Common myeloid progenitor, CD34-positive (primary cell): Measurements from ENCODE around the gene EIF4A3.

ENCODE experiments used
- CTCF ChIA-PET: fragments of 350-600 bp; sonication (Branson Sonifier 250); formaldehyde crosslinking; loops from one replicate; lab custom pipeline; 2021; ENCODE audit warnings: antibody characterized with exemption; lab: Charles Lee
- POLR2A ChIA-PET: fragments of 350-600 bp; sonication (Branson Sonifier 250); formaldehyde crosslinking; loops from one replicate; lab custom pipeline; 2021; ENCODE audit warnings: antibody characterized with exemption; lab: Charles Lee
- DNase-seq, 3 donors: peaks; one replicate each; pipeline versions ENCODE4 v3.0.0 to v3.0.0-alpha.2; 2013
- H3K27ac ChIP-seq, 2 experiments: 1 replicate in 1 of 2; 2 replicates in 1 of 2; pipeline ENCODE4 v1.7.0; 2013; ENCODE audit warnings: inconsistent platforms in 2 of 2, low read length in 2 of 2, mild to moderate bottlenecking in 2 of 2, low read depth in 1 of 2, moderate library complexity in 1 of 2; ENCODE audit not compliant: severe bottlenecking in 2 of 2, insufficient read depth in 1 of 2, poor library complexity in 1 of 2
- H3K27me3 ChIP-seq, 5 experiments: replicated peaks in 2 of 5; 1 replicate in 3 of 5; 2 replicates in 2 of 5; pipeline versions ENCODE4 v1.6.1 to v1.7.0; 2013; ENCODE audit warnings: low read length in 4 of 5, mild to moderate bottlenecking in 2 of 5, moderate library complexity in 2 of 5, inconsistent platforms in 1 of 5; ENCODE audit not compliant: insufficient read depth in 5 of 5, control insufficient read depth in 4 of 5
- H3K36me3 ChIP-seq, 4 experiments: 1 replicate in 2 of 4; 2 replicates in 2 of 4; pipeline versions ENCODE4 v1.6.1 to v1.7.0; 2013; ENCODE audit warnings: low read length in 3 of 4, control low read depth in 1 of 4, mild to moderate bottlenecking in 1 of 4; ENCODE audit not compliant: control insufficient read depth in 4 of 4, insufficient read depth in 4 of 4
- H3K4me1 ChIP-seq, 4 experiments: 1 replicate in 3 of 4; 2 replicates in 1 of 4; pipeline versions ENCODE4 v1.6.1 to v1.7.1; 2013; ENCODE audit warnings: low read length in 3 of 4, mild to moderate bottlenecking in 3 of 4, control low read depth in 1 of 4, inconsistent platforms in 1 of 4, moderate library complexity in 1 of 4; ENCODE audit not compliant: control insufficient read depth in 4 of 4, insufficient read depth in 4 of 4; ENCODE audit errors: control extremely low read depth in 1 of 4
- H3K4me3 ChIP-seq, 7 experiments: 1 replicate in 4 of 7; 2 replicates in 3 of 7; pipeline versions ENCODE4 v1.5.1 to v1.7.0; 2013; ENCODE audit warnings: mild to moderate bottlenecking in 7 of 7, low read length in 6 of 7, moderate library complexity in 6 of 7, inconsistent platforms in 2 of 7, low read depth in 2 of 7, control low read depth in 1 of 7; ENCODE audit not compliant: insufficient read depth in 4 of 7, control insufficient read depth in 1 of 7; ENCODE audit errors: extremely low read depth in 1 of 7
- H3K9me3 ChIP-seq, 5 experiments: 1 replicate in 4 of 5; 2 replicates in 1 of 5; pipeline versions ENCODE4 v1.6.1 to v1.7.1; 2013; ENCODE audit warnings: low read length in 4 of 5, mild to moderate bottlenecking in 2 of 5, inconsistent platforms in 1 of 5, low read depth in 1 of 5, moderate library complexity in 1 of 5; ENCODE audit not compliant: control insufficient read depth in 4 of 5, insufficient read depth in 2 of 5; ENCODE audit errors: control extremely low read depth in 1 of 5
- WGBS: methylation state at CpG from one replicate; pipeline ENCODE4 v1.1.5; 2013; ENCODE audit not compliant: insufficient coverage; 5-methylcytosine and 5-hydroxymethylcytosine counted together

Gene EIF4A3

DNA sequence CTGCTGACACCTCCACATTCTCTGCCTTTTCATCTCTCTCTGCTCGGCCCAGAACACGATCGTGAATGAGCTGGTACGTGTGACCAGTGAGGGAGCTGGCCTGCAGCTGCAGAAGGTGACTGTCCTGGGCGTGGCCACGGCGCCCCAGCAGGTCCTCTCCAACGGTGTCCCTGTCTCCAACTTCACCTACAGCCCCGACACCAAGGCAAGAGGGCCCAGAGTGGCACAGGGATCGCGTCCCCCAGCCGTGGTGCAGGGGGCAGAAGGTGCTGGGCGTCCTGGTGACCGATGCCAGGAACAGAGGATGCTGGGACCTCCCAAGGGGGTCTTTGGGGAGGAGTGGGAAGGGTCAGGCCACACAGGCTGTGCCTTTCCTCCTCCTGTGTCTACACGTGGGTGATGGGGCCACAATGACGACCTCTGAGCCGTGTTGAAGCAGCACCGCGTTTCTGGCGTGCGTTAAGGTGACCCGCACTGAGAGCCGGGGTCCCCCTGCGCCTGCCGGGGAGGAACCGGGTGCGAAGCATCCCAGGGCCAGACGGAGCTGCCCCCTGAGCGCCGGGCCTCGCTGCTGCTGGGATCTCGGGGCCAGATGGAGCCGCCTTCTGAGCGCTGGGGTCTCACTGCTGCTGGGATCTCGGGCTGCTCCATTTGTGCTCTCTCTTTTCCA lies 28.2 kb downstream of the EIF4A3 start:
- DNase-seq = no peak
- 93% methylated on average over 32 of the region's 35 CpGs for WGBS
- CTCF ChIA-PET = no interaction called here
- no peak overlapping the region for H3K4me3 ChIP-seq
- H3K36me3 ChIP-seq = peaks cover 0 to 8% (median 1%) of the 10 kb centered on the region in 4 experiments
- H3K9me3 ChIP-seq = peaks cover 0 to 1% (median 0%) of the 10 kb centered on the region in 5 experiments
- POLR2A ChIA-PET = no interaction called here
- no peak overlapping the region for H3K27ac ChIP-seq
- no peaks in the 10 kb centered on the region for H3K27me3 ChIP-seq
- H3K4me1 ChIP-seq = no peaks in the 10 kb centered on the region

DNA sequence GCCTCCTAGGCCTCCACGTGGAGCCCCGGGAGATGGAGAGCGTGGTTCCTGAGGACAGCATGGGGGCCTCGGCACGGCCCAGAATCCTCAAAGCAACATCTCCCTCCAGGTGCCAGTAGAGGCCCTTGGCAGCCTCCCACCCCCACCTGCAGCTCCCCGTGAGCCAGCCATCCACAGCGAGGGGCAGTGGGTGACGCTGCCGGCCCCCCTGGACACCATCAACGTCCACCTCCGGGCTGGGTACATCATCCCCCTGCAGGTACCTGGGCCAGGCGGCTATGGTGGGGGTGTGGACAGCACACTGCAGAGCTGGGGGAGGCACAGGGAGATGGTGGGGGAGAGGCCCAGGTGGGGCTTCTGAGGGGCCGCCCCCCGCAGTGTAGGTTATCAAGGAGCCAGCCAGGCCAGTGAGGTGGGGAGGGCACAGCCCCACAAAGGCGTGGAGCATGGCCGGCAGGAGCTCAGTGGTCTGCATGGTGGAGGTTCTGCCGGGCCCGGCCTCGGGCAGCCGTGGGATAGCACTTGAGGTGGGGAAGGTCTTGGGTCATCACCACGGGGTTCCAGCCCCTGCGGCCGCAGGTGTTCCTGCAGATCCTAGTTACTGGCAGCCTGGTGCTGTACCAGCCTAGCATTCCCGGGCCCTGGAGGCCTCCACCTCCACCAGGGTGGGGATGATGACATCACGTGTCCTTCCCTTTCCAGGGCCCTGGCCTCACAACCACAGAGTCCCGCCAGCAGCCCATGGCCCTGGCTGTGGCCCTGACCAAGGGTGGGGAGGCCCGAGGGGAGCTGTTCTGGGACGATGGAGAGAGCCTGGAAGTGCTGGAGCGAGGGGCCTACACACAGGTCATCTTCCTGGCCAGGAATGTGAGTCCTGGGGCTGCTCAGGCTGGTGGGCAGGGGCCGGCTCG lies 29.2 kb downstream of the EIF4A3 start:
- no peaks in the 10 kb centered on the region for H3K27me3 ChIP-seq
- ChIA-PET POLR2A (no interaction called here), CTCF (no interaction called here)
- H3K27ac ChIP-seq = no peak overlapping the region
- H3K4me1 ChIP-seq = no peaks in the 10 kb centered on the region
- no peak overlapping the region for H3K4me3 ChIP-seq
- peaks cover 0 to 8% (median 1%) of the 10 kb centered on the region in 4 experiments for H3K36me3 ChIP-seq
- H3K9me3 ChIP-seq = peaks cover 0 to 1% (median 0%) of the 10 kb centered on the region in 5 experiments
- no peak for DNase-seq
- 94% methylated on average over 22 of the region's 31 CpGs for WGBS

DNA sequence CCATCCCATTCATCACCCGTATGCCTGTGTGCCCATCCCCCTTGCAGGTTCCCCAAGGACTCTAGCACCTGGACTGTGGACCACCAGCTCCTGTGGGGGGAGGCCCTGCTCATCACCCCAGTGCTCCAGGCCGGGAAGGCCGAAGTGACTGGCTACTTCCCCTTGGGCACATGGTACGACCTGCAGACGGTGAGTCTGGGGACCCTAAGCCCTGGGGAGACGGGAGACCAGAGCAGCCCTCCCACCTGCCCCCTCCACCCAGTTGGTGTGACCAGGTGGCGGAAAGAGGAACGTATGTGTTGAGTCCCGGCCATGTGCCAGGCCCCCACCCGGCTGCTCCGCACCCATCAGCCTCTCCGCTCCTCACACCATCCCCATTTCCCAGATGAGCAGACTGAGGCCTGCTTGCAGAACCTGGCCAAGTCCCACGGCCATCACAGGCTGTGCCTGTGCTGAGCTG lies 30.0 kb downstream of the EIF4A3 start:
- ChIA-PET POLR2A (no interaction called here), CTCF (no interaction called here)
- no peaks in the 10 kb centered on the region for H3K27me3 ChIP-seq
- peaks cover 0 to 1% (median 0%) of the 10 kb centered on the region in 5 experiments for H3K9me3 ChIP-seq
- no peak for DNase-seq
- H3K36me3 ChIP-seq = peaks cover 0 to 8% (median 1%) of the 10 kb centered on the region in 4 experiments
- WGBS = 98% methylated on average over 11 of the region's 13 CpGs
- no peaks in the 10 kb centered on the region for H3K4me1 ChIP-seq
- H3K4me3 ChIP-seq = no peak overlapping the region
- H3K27ac ChIP-seq = no peak overlapping the region

DNA sequence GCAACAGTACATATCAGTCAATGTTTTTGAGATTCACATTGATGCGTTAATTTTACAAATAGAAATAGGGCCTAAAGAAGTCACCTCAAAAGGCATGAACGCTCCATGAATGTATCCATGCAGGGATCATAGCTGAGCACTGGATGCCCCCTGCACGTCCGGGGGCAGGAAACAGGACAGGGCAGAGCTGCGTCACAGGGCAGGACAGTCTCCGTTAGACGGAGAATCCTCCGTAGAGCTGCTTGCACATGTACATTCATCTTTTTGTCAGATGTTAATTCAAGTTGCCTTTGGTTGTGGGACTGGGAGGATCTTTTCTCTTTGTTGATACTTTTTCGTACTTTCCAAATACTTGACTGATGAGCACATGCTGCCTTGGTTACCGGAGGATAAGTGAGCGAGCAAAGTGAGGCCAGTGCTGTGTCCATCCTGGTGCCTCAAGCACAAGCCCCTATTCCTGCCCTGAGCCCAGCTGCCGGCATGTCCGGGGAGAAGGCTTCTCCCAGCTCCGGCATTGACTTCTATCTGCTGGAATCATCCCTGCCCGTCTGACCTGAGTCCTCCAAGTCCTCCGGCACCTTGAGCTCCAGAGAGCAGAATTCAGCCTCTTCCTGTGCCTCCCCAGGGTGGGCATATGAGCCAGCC lies 30.5 kb downstream of the EIF4A3 start:
- Histone ChIP-seq H3K27me3 (no peaks in the 10 kb centered on the region), H3K4me3 (no peak overlapping the region), H3K9me3 (peaks cover 0 to 1% (median 0%) of the 10 kb centered on the region in 5 experiments), H3K4me1 (no peaks in the 10 kb centered on the region), H3K36me3 (peaks cover 0 to 8% (median 1%) of the 10 kb centered on the region in 4 experiments), H3K27ac (no peak overlapping the region)
- DNase-seq = no peak
- ChIA-PET CTCF (no interaction called here), POLR2A (no interaction called here)
- WGBS = 92% methylated on average over 12 of the region's 16 CpGs

DNA sequence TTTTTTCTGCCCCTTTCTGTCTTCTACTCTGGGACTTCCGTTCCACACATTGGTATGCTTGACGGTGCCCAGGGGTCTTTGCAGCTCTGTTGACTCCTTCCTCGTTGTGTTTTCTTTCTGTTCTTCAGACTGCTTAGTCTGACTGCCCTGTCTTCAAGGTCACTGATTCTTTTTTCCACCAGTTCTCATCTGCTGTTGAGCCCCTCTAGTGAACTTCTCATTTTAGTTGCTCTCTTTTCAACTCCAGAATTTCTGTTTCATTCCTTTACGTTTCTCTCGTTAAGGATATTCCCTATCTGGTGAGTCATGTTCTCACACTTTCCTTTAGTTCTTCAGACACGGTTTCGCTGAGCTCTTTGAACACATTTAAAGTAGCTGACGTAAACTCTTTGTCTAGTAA lies 31.8 kb downstream of the EIF4A3 start:
- DNase-seq = no peak
- no peaks in the 10 kb centered on the region for H3K27me3 ChIP-seq
- H3K4me1 ChIP-seq = no peaks in the 10 kb centered on the region
- WGBS = 98% methylated on average over 8 of the region's 8 CpGs
- ChIA-PET POLR2A (no interaction called here), CTCF (interaction anchor here (1.0 kb wide), 1 partner anchor 13 kb away, joined by 3 read pairs; the partner anchor contains the start of gene GAA)
- H3K36me3 ChIP-seq = peaks cover 0 to 8% (median 1%) of the 10 kb centered on the region in 4 experiments
- peaks cover 0 to 1% (median 0%) of the 10 kb centered on the region in 5 experiments for H3K9me3 ChIP-seq
- no peak overlapping the region for H3K4me3 ChIP-seq
- H3K27ac ChIP-seq = no peak overlapping the region

DNA sequence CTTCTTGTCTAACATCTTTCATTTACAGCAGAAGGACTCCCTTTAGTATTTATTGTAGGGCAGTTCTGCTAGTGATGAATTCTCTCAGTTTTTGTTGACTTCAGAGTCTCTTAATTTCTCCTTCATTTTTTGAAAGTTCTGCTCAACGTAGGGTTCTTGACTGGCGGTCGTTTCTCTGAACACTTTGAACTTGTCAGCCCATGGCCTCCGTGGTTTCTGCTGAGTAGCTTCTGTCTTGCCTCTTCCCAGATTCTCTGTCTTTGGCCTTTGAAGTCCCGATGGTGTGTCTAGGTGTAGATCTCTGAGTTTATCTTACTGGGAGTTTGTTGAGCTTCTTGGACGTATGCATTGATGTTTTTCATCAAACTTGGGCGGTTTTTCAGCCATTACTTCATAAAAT lies 32.2 kb downstream of the EIF4A3 start:
- H3K9me3 ChIP-seq = peaks cover 0 to 1% (median 0%) of the 10 kb centered on the region in 5 experiments
- ChIA-PET CTCF (no interaction called here), POLR2A (no interaction called here)
- peaks cover 0 to 8% (median 1%) of the 10 kb centered on the region in 4 experiments for H3K36me3 ChIP-seq
- no peak overlapping the region for H3K27ac ChIP-seq
- WGBS = 93% methylated on average over 5 of the region's 7 CpGs
- no peaks in the 10 kb centered on the region for H3K27me3 ChIP-seq
- H3K4me3 ChIP-seq = no peak overlapping the region
- DNase-seq = no peak
- H3K4me1 ChIP-seq = no peaks in the 10 kb centered on the region
